Measurements from ENCODE around the gene ACTL7A. TPM values are rescaled to one million over a fixed set of nuclear protein-coding genes. Genes with fewer than 3 reads are reported as not detected.

The ACTL7A gene
- total and polyA plus RNA-seq, 2 of the 4 experiments (the other 2 are of a cell fraction) = not detected

DNA sequence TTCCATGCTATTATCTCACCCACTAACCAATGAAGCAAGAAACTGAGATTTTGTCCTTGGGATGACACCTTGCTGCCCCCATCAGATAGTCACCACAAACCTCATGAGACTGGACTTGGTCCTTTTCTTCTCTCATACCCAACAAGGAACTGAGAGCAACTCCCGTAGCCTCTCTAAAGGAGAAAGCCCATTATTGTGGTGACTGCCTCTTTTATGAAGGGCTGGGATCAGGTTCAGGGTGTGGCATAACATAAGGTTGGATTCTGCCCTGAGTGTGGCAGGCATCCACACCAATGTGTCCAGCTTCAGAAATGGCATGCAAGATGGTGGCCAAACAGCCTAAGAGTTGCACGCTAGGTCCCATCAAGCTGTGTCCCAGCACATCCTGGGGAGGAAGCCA is 1.3 kb upstream of the ACTL7A start:
- Histone ChIP-seq H3K79me1 (ENCODE audit: low read depth in 1 of 2, low read length in 2 of 2) (no peaks in the 10 kb centered on the region), H3K9me1 (ENCODE audit: insufficient read depth, low read length) (no peaks in the 10 kb centered on the region)

More for the DNA sequence above, 1.3 kb upstream of the ACTL7A start:
- Histone ChIP-seq H3K9me3 (ENCODE audit: control insufficient read depth, insufficient read depth, low read length) (no peaks in the 10 kb centered on the region), H2BK15ac (ENCODE audit: low read depth, low read length) (no peak overlapping the region), H3K4me2 (ENCODE audit: low read depth, low read length) (no peak overlapping the region), H2AK5ac (ENCODE audit: low read depth, low read length) (no peak overlapping the region), H3K18ac (ENCODE audit: low read depth, low read length) (no peak overlapping the region), H3K27me3 (ENCODE audit: control insufficient read depth, insufficient read depth, low read length) (peaks cover 2% of the 10 kb centered on the region), H3K4me1 (ENCODE audit: control insufficient read depth, insufficient read depth, low read length) (no peaks in the 10 kb centered on the region), H4K91ac (ENCODE audit: insufficient read depth, low read depth, low read length) (no peak overlapping the region), H2AFZ (replicated peaks; ENCODE audit: low read length, poor library complexity) (no peak overlapping the region), H3K14ac (replicated peaks; ENCODE audit: low read depth, low read length) (no peak overlapping the region), H3K4me3 (ENCODE audit: insufficient read depth, low read depth, low read length) (no peak overlapping the region), H4K8ac (ENCODE audit: low read depth in 2 of 2, low read length in 2 of 2) (no peak overlapping the region), H2BK5ac (ENCODE audit: low read depth, low read length, poor library complexity, severe bottlenecking) (no peak overlapping the region), H3K23ac (ENCODE audit: low read depth, low read length) (no peak overlapping the region), H3K36me3 (ENCODE audit: control insufficient read depth, insufficient read depth, low read length) (no peaks in the 10 kb centered on the region), H3K4ac (ENCODE audit: low read depth, low read length) (no peak overlapping the region), H2AK9ac (replicated peaks; ENCODE audit: low read depth, low read length, poor library complexity) (no peak overlapping the region), H2BK120ac (ENCODE audit: low read depth, low read length) (no peak overlapping the region), H4K5ac (ENCODE audit: low read depth, low read length) (no peak overlapping the region), H2BK20ac (ENCODE audit: low read depth, low read length) (no peak overlapping the region), H3K56ac (ENCODE audit: extremely low read depth, insufficient read depth, low read length) (no peak overlapping the region), H3K9ac (ENCODE audit: low read depth, low read length) (no peak overlapping the region), H3K27ac (ENCODE audit: insufficient read depth, low read length) (no peak overlapping the region), H4K20me1 (ENCODE audit: insufficient read depth, low read length) (no peaks in the 10 kb centered on the region)
- TF ChIP-seq, protein P1, sequence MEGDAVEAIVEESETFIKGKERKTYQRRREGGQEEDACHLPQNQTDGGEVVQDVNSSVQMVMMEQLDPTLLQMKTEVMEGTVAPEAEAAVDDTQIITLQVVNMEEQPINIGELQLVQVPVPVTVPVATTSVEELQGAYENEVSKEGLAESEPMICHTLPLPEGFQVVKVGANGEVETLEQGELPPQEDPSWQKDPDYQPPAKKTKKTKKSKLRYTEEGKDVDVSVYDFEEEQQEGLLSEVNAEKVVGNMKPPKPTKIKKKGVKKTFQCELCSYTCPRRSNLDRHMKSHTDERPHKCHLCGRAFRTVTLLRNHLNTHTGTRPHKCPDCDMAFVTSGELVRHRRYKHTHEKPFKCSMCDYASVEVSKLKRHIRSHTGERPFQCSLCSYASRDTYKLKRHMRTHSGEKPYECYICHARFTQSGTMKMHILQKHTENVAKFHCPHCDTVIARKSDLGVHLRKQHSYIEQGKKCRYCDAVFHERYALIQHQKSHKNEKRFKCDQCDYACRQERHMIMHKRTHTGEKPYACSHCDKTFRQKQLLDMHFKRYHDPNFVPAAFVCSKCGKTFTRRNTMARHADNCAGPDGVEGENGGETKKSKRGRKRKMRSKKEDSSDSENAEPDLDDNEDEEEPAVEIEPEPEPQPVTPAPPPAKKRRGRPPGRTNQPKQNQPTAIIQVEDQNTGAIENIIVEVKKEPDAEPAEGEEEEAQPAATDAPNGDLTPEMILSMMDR (conservative IDR thresholded peaks at IDR 0.05; ENCODE audit: low read depth, low read length) = no peak
- TF ChIP-seq RCOR1 (IDR thresholded peaks at IDR 0.05; ENCODE audit: insufficient replicate concordance, low read length) (no peak), BHLHE40 (IDR thresholded peaks at IDR 0.05; ENCODE audit: low read depth, low read length) (no peak), POLR2A (IDR thresholded peaks at IDR 0.05; ENCODE audit: low read depth, low read length) (no peak), MAFK (IDR thresholded peaks at IDR 0.05; ENCODE audit: low read depth, low read length) (no peak), RFX5 (IDR thresholded peaks at IDR 0.05; ENCODE audit: low read depth, low read length) (no peak), NFE2L2 (IDR thresholded peaks at IDR 0.05; ENCODE audit: low read depth, low read length) (no peak), FOS (IDR thresholded peaks at IDR 0.05; ENCODE audit: low read depth, low read length) (no peak), RAD21 (IDR thresholded peaks at IDR 0.05; ENCODE audit: low read length) (no peak), CEBPB (IDR thresholded peaks at IDR 0.05; ENCODE audit: low read depth, low read length) (no peak), MAZ (IDR thresholded peaks at IDR 0.05; ENCODE audit: borderline replicate concordance, low read depth, low read length) (no peak), CHD1 (IDR thresholded peaks at IDR 0.05; ENCODE audit: low read depth, low read length) (no peak), SMC3 (IDR thresholded peaks at IDR 0.05; ENCODE audit: low read depth, low read length) (no peak), MXI1 (IDR thresholded peaks at IDR 0.05; ENCODE audit: borderline replicate concordance, low read depth, low read length) (no peak)
- TF ChIP-seq, protein P2, sequence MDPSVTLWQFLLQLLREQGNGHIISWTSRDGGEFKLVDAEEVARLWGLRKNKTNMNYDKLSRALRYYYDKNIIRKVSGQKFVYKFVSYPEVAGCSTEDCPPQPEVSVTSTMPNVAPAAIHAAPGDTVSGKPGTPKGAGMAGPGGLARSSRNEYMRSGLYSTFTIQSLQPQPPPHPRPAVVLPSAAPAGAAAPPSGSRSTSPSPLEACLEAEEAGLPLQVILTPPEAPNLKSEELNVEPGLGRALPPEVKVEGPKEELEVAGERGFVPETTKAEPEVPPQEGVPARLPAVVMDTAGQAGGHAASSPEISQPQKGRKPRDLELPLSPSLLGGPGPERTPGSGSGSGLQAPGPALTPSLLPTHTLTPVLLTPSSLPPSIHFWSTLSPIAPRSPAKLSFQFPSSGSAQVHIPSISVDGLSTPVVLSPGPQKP (IDR thresholded peaks at IDR 0.05; ENCODE audit: borderline replicate concordance, low read depth, low read length) = no peak
- TF ChIP-seq, protein P3, sequence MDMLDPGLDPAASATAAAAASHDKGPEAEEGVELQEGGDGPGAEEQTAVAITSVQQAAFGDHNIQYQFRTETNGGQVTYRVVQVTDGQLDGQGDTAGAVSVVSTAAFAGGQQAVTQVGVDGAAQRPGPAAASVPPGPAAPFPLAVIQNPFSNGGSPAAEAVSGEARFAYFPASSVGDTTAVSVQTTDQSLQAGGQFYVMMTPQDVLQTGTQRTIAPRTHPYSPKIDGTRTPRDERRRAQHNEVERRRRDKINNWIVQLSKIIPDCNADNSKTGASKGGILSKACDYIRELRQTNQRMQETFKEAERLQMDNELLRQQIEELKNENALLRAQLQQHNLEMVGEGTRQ (IDR thresholded peaks at IDR 0.05; ENCODE audit: low read depth, low read length) = no peak
- ATAC-seq (ENCODE audit: low read depth) = no peak
- in situ Hi-C loops (cut with MboI; ENCODE audit: low sequenced_read_pairs) = no loop called here
- DNase-seq = no peak
- ChIA-PET POLR2A (ENCODE audit: unreplicated experiment) (no interaction called here), CTCF (interaction anchor here (1.6 kb wide), 1 partner anchor 18 kb away, joined by 4 read pairs; no protein-coding TSS in a partner anchor)
- intact Hi-C loops (cut with micrococcal nuclease) = no loop called here
- no CpG with 5 or more reads among the region's 2 CpGs for WGBS, 2 experiments (ENCODE audit: extremely low coverage in 2 of 2, insufficient read length in 1 of 2)
- no TSS peak for BruUV-seq (replicated peaks)
- dilution Hi-C loops (cut with HindIII; ENCODE audit: low sequenced_read_pairs, unreplicated experiment) = no loop called here

Data from IMR-90 (cell line).